Prostate gland (tissue), 2 donors: ENCODE results near the gene NLGN3. TPM values are rescaled to one million over a fixed set of nuclear protein-coding genes. Genes with fewer than 3 reads are reported as not detected.

Experiments
- DNase-seq: peaks from one replicate; pipeline ENCODE4 v3.0.0-alpha.2; 2019; ENCODE audit warnings: low spot score
- H3K27ac ChIP-seq, 2 donors: fragments of 200-600 bp; sonication (generic); 2 replicates each; pipeline ENCODE4 v1.5.1; 2017 to 2019
- H3K27me3 ChIP-seq: fragments of 200-600 bp; sonication (generic); replicated peaks from 2 replicates; pipeline ENCODE4 v1.5.1; 2019; ENCODE audit not compliant: insufficient read depth
- H3K36me3 ChIP-seq, 2 donors: fragments of 200-600 bp; sonication (generic); 1 replicate in 1 of 2; 2 replicates in 1 of 2; pipeline versions ENCODE4 v1.5.1 to v1.8.1; 2017 to 2019
- H3K4me1 ChIP-seq: fragments of 200-600 bp; sonication (generic); replicated peaks from 2 replicates; pipeline ENCODE4 v1.5.1; 2019
- H3K4me3 ChIP-seq, 2 donors: fragments of 200-600 bp; sonication (generic); 2 replicates each; pipeline ENCODE4 v1.5.1; 2017 to 2019
- H3K9me3 ChIP-seq: fragments of 200-600 bp; sonication (generic); 2 replicates; pipeline ENCODE4 v1.5.1; 2017
- POLR2A ChIP-seq: fragments of 450-650 bp; IDR thresholded peaks from one replicate; pipeline ENCODE4 v1.6.1; 2016; ENCODE audit warnings: antibody characterized with exemption, mild to moderate bottlenecking
- POLR2AphosphoS5 ChIP-seq: sonication (generic); formaldehyde crosslinking; IDR thresholded peaks from one replicate; pipeline ENCODE4 v1.6.1; 2017; ENCODE audit warnings: antibody characterized with exemption
- WGBS: methylation state at CpG from one replicate; pipeline ENCODE4 v1.1.5; 2018; 5-methylcytosine and 5-hydroxymethylcytosine counted together
- intact Hi-C: fragments of 100-400 bp; cut with DNase I; formaldehyde crosslinking; loops from one replicate; pipeline ENCODE4 v1.14.2; 2022
- total RNA-seq, 2 donors: library from RNA; depleted of rRNA; stranded (reverse); fragments of >200 nt; gene quantifications; one replicate each; pipeline ENCODE4 v1.1.0, GENCODE V29; 2016
- TF ChIP-seq, protein P1 (sequence below), 4 experiments: fragments of 200-600 bp in 2 of 4; fragments of 450-650 bp in 2 of 4; sonication (generic) in 2 of 4; IDR thresholded peaks; 1 replicate in 3 of 4; 2 replicates in 1 of 4; pipeline ENCODE4 v1.5.1; 2016 to 2019; ENCODE audit warnings: antibody characterized with exemption in 4 of 4, mild to moderate bottlenecking in 2 of 4, moderate library complexity in 2 of 4

Gene NLGN3
- total RNA-seq, 2 donors from 2014 or later = 1.4 to 9.4 TPM

- Histone ChIP-seq H3K27me3 (no peaks in the 10 kb centered on the region), H3K4me1 (no peaks in the 10 kb centered on the region), H3K4me3 (no peak overlapping the region), H3K36me3 (no peaks in the 10 kb centered on the region), H3K27ac (peak overlapping the region; percentile 26 to 38), H3K9me3 (no peaks in the 10 kb centered on the region)
- TF ChIP-seq POLR2A = no peak
- TF ChIP-seq POLR2AphosphoS5 = peak; percentile 11
- TF ChIP-seq, protein P1, sequence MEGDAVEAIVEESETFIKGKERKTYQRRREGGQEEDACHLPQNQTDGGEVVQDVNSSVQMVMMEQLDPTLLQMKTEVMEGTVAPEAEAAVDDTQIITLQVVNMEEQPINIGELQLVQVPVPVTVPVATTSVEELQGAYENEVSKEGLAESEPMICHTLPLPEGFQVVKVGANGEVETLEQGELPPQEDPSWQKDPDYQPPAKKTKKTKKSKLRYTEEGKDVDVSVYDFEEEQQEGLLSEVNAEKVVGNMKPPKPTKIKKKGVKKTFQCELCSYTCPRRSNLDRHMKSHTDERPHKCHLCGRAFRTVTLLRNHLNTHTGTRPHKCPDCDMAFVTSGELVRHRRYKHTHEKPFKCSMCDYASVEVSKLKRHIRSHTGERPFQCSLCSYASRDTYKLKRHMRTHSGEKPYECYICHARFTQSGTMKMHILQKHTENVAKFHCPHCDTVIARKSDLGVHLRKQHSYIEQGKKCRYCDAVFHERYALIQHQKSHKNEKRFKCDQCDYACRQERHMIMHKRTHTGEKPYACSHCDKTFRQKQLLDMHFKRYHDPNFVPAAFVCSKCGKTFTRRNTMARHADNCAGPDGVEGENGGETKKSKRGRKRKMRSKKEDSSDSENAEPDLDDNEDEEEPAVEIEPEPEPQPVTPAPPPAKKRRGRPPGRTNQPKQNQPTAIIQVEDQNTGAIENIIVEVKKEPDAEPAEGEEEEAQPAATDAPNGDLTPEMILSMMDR (IDR thresholded peaks at IDR 0.05) = peak in 1 of 4 experiments; percentile 18
- 50% methylated on average over 4 of the region's 4 CpGs for WGBS
- intact Hi-C loops = loop anchor here (5.0 to 10.0 kb wide), 2 partner anchors 60 to 88 kb away; partner anchors contain the start of gene FOXO4
- peak; percentile 13 for DNase-seq
Observed at GRCh38 chrX:71184803-71185495, 40.3 kb downstream of the NLGN3 start.

GRCh38 chrX:71191248-71191647 lies 46.6 kb downstream of the NLGN3 start:
- Histone ChIP-seq H3K27me3 (no peaks in the 10 kb centered on the region), H3K27ac (no peak overlapping the region), H3K4me1 (no peaks in the 10 kb centered on the region), H3K9me3 (no peaks in the 10 kb centered on the region), H3K36me3 (no peaks in the 10 kb centered on the region), H3K4me3 (no peak overlapping the region)
- TF ChIP-seq, protein P1 (IDR thresholded peaks at IDR 0.05) = no peak
- TF ChIP-seq POLR2AphosphoS5 (no peak), POLR2A (no peak)
- DNase-seq = no peak
- intact Hi-C loops = no loop called here

GRCh38 chrX:71195964-71196649 lies 51.5 kb downstream of the NLGN3 start:
- no peak for DNase-seq
- no peaks in the 10 kb centered on the region for H3K4me1 ChIP-seq
- H3K27me3 ChIP-seq = no peaks in the 10 kb centered on the region
- H3K9me3 ChIP-seq = no peaks in the 10 kb centered on the region
- no peak overlapping the region for H3K27ac ChIP-seq
- intact Hi-C loops = no loop called here
- H3K36me3 ChIP-seq = no peaks in the 10 kb centered on the region
- 77% methylated on average over 4 of the region's 4 CpGs for WGBS
- no peak overlapping the region for H3K4me3 ChIP-seq
- TF ChIP-seq, protein P1 (IDR thresholded peaks at IDR 0.05) = no peak
- TF ChIP-seq POLR2A (no peak), POLR2AphosphoS5 (no peak)

GRCh38 chrX:71198066-71198465 lies 53.4 kb downstream of the NLGN3 start:
- Histone ChIP-seq H3K9me3 (no peaks in the 10 kb centered on the region), H3K27ac (no peak overlapping the region), H3K27me3 (no peaks in the 10 kb centered on the region), H3K4me1 (no peaks in the 10 kb centered on the region), H3K4me3 (no peak overlapping the region), H3K36me3 (no peaks in the 10 kb centered on the region)
- 80% methylated on average over 3 of the region's 3 CpGs for WGBS
- TF ChIP-seq POLR2A (no peak), POLR2AphosphoS5 (no peak)
- TF ChIP-seq, protein P1 (IDR thresholded peaks at IDR 0.05) = no peak
- intact Hi-C loops = no loop called here
- no peak for DNase-seq
